HepG2 (cell line): ENCODE results near the gene TMEM164. TPM values are rescaled to one million over a fixed set of nuclear protein-coding genes. Genes with fewer than 3 reads are reported as not detected.

ENCODE experiments used
- ATF1 ChIP-seq: IDR thresholded peaks from 2 replicates; pipeline ENCODE4 v1.6.1; 2016; ENCODE audit warnings: mild to moderate bottlenecking, control low read depth
- BORCS8-MEF2B ChIP-seq: sonication (generic); formaldehyde crosslinking; IDR thresholded peaks from 2 replicates; pipeline ENCODE4 v1.8.0; 2022; ENCODE audit warnings: mild to moderate bottlenecking, missing genetic modification reagents
- ELK4 ChIP-seq: sonication (generic); formaldehyde crosslinking; IDR thresholded peaks from 2 replicates; pipeline ENCODE4 v1.9.0; 2021; ENCODE audit warnings: missing genetic modification reagents, borderline replicate concordance
- FOXP1 ChIP-seq, 2 experiments: fragments of 450-650 bp in 1 of 2; IDR thresholded peaks; 2 replicates each; pipeline ENCODE4 v1.6.1; 2017 to 2018; ENCODE audit warnings: antibody characterized with exemption in 1 of 2
- FUBP1 ChIP-seq: sonication (generic); formaldehyde crosslinking; IDR thresholded peaks from 2 replicates; pipeline ENCODE4 v1.5.1; 2020; ENCODE audit warnings: missing genetic modification reagents, mild to moderate bottlenecking, borderline replicate concordance
- GRHL1 ChIP-seq: sonication (generic); formaldehyde crosslinking; conservative IDR thresholded peaks from 2 replicates; pipeline ENCODE4 v1.8.0; 2022; ENCODE audit warnings: missing genetic modification reagents
- HDAC2 ChIP-seq: sonication (generic); formaldehyde crosslinking; IDR thresholded peaks from 2 replicates; pipeline ENCODE4 v1.4.0; 2020; ENCODE audit warnings: missing genetic modification reagents
- IKZF4 ChIP-seq: sonication (generic); formaldehyde crosslinking; IDR thresholded peaks from 2 replicates; pipeline ENCODE4 v1.5.1; 2020; ENCODE audit warnings: borderline replicate concordance, mild to moderate bottlenecking, low read depth, missing genetic modification reagents; ENCODE audit errors: not compliant biosample characterization
- JARID2 ChIP-seq: sonication (generic); formaldehyde crosslinking; IDR thresholded peaks from 2 replicates; pipeline ENCODE4 v1.8.1; 2023; ENCODE audit warnings: missing genetic modification reagents, inconsistent platforms; ENCODE audit not compliant: insufficient replicate concordance
- KLF15 ChIP-seq: sonication (generic); formaldehyde crosslinking; IDR thresholded peaks from 2 replicates; pipeline ENCODE4 v1.8.1; 2023; ENCODE audit warnings: borderline replicate concordance, mild to moderate bottlenecking, inconsistent platforms, missing genetic modification reagents, mixed read lengths
- NFKBIZ ChIP-seq: IDR thresholded peaks from 2 replicates; pipeline ENCODE4 v1.6.1; 2018; ENCODE audit warnings: missing genetic modification reagents, missing compliant biosample characterization
- RBFOX2 ChIP-seq: fragments of 200-400 bp; formaldehyde crosslinking; IDR thresholded peaks from 2 replicates; pipeline ENCODE4 v1.6.1; 2017; ENCODE audit warnings: low read depth, mild to moderate bottlenecking, low read length
- ZBTB10 ChIP-seq: sonication (generic); formaldehyde crosslinking; IDR thresholded peaks from 2 replicates; pipeline ENCODE4 v1.4.0; 2020; ENCODE audit warnings: missing genetic modification reagents, borderline replicate concordance
- ZBTB2 ChIP-seq: sonication (generic); formaldehyde crosslinking; IDR thresholded peaks from 2 replicates; pipeline ENCODE4 v1.8.0; 2022; ENCODE audit warnings: low read depth, missing genetic modification reagents
- ZFP36L2 ChIP-seq: sonication (generic); formaldehyde crosslinking; IDR thresholded peaks from 2 replicates; pipeline ENCODE4 v1.4.0; 2020; ENCODE audit warnings: missing genetic modification reagents
- ZNF367 ChIP-seq: sonication (generic); formaldehyde crosslinking; IDR thresholded peaks from 2 replicates; pipeline ENCODE4 v1.4.0; 2020; ENCODE audit warnings: missing genetic modification reagents, borderline replicate concordance
- ZNF569 ChIP-seq: sonication (generic); formaldehyde crosslinking; IDR thresholded peaks from 2 replicates; pipeline ENCODE4 v1.5.0; 2020; ENCODE audit warnings: mild to moderate bottlenecking, missing genetic modification reagents, moderate library complexity, borderline replicate concordance
- ZNF678 ChIP-seq: sonication (generic); formaldehyde crosslinking; IDR thresholded peaks from 2 replicates; pipeline ENCODE4 v1.4.0; 2020; ENCODE audit warnings: mild to moderate bottlenecking, missing genetic modification reagents
- ZNF775 ChIP-seq: sonication (generic); formaldehyde crosslinking; IDR thresholded peaks from 2 replicates; pipeline ENCODE4 v1.4.0; 2020; ENCODE audit warnings: missing genetic modification reagents, mild to moderate bottlenecking, moderate library complexity, borderline replicate concordance
- ZNF790 ChIP-seq: sonication (generic); formaldehyde crosslinking; IDR thresholded peaks from 2 replicates; pipeline ENCODE4 v1.8.0; 2022; ENCODE audit warnings: missing genetic modification reagents, mild to moderate bottlenecking, borderline replicate concordance
- polyA plus RNA-seq, 8 experiments: library from polyadenylated mRNA; depleted of rRNA in 3 of 8; stranded (reverse) in 7 of 8; unstranded in 1 of 8; fragments of >200 nt; fragmentation: Illumina TruSeq in 4 of 8; extraction: Trizol in 4 of 8; gene quantifications; 2 replicates each; pipeline versions ENCODE4 v1.2.1 to v1.2.3, GENCODE V29; 2011 to 2016; ENCODE audit warnings: low read depth in 4 of 8, missing spikeins in 1 of 8, mixed read lengths in 1 of 8; ENCODE audit not compliant: insufficient read depth in 1 of 8
- total RNA-seq, 5 experiments: library from RNA; depleted of rRNA; stranded (reverse); fragments of >200 nt; fragmentation: Illumina TruSeq; extraction: Trizol; gene quantifications; 2 replicates each; pipeline ENCODE4 v1.2.3, GENCODE V29; 2016; ENCODE audit warnings: low read depth in 1 of 5

The TMEM164 gene
- total and polyA plus RNA-seq, 2 of the 13 experiments (the other 11 are each of a cell fraction or from before 2014, with no cell fraction given) = 5.8 to 13.2 TPM

- no peak for TF ChIP-seq GRHL1
- no peak for TF ChIP-seq ZNF367 (CRISPR knock-in tag)
- no peak for TF ChIP-seq IKZF4
- no peak for TF ChIP-seq ZBTB10
- TF ChIP-seq KLF15 (CRISPR knock-in tag) = no peak
- TF ChIP-seq ZBTB2 (CRISPR knock-in tag) = no peak
- TF ChIP-seq HDAC2 = no peak
- no peak for TF ChIP-seq FUBP1 (CRISPR knock-in tag)
- no peak for TF ChIP-seq ZNF775 (CRISPR knock-in tag)
- no peak for TF ChIP-seq ZFP36L2 (CRISPR knock-in tag)
- no peak for TF ChIP-seq NFKBIZ (CRISPR knock-in tag)
- no peak for TF ChIP-seq JARID2 (CRISPR knock-in tag)
- TF ChIP-seq ZNF790 (CRISPR knock-in tag) = no peak
- TF ChIP-seq BORCS8-MEF2B (CRISPR knock-in tag) = no peak
- no peak for TF ChIP-seq ZNF678 (CRISPR knock-in tag)
- TF ChIP-seq FOXP1 (IDR thresholded peaks at IDR 0.05) = no peak
- TF ChIP-seq FOXP1 (CRISPR knock-in tag; IDR thresholded peaks at IDR 0.05) = peak; percentile 55; the same call in 1 of the 2 replicates
- no peak for TF ChIP-seq ZNF569 (CRISPR knock-in tag)
- no peak for TF ChIP-seq ELK4
- no peak for TF ChIP-seq ATF1 (CRISPR knock-in tag)
- TF ChIP-seq RBFOX2 = no peak
Measured at GRCh38 chrX:110086162-110086915, 83.4 kb downstream of the TMEM164 start (continued).
